ENCODE measurements around the gene PRR29. TPM values are rescaled to one million over a fixed set of nuclear protein-coding genes. Genes with fewer than 3 reads are reported as not detected.
A peak's percentile ranks its signal among the peaks of the same experiment; 100 is the strongest.
"Not testable (repeated sequence)": the region's sequence is repeated elsewhere in the genome, so short reads cannot be mapped to it uniquely, and the experiment has no call there.

The PRR29 gene
- polyA plus RNA-seq, 2 donors = 0.07 to 0.22 TPM

- no peak overlapping the region for H3K27ac ChIP-seq (ENCODE audit: low read depth in 2 of 2, low read length in 1 of 2)
- WGBS, 2 donors = 80 to 82% methylated on average over 5 of the region's 5 CpGs
- H3K4me1 ChIP-seq (ENCODE audit: control insufficient read depth in 2 of 2, insufficient read depth in 2 of 2, low read length in 1 of 2) = peaks cover 0 to 5% of the 10 kb centered on the region in 2 donors
- no peaks in the 10 kb centered on the region for H3K9me3 ChIP-seq (ENCODE audit: control insufficient read depth in 2 of 2, insufficient read depth in 1 of 2, low read depth in 1 of 2, low read length in 1 of 2)
- no peaks in the 10 kb centered on the region for H3K27me3 ChIP-seq (ENCODE audit: control insufficient read depth in 1 of 2, insufficient read depth in 2 of 2, low read length in 2 of 2)
- no peaks in the 10 kb centered on the region for H3K36me3 ChIP-seq (ENCODE audit: control insufficient read depth in 2 of 2, insufficient read depth in 2 of 2, low read length in 1 of 2)
- no peak overlapping the region for H3K4me3 ChIP-seq (ENCODE audit: low read depth in 1 of 2, low read length in 2 of 2)
Measured at GRCh38 chr17:64008346-64008745, 10.2 kb downstream of the PRR29 start.

- WGBS, 2 donors = 69 to 70% methylated on average over 4 of the region's 4 CpGs
- H3K27ac ChIP-seq (ENCODE audit: low read depth in 2 of 2, low read length in 1 of 2) = no peak overlapping the region
- peaks cover 0 to 5% of the 10 kb centered on the region in 2 donors for H3K4me1 ChIP-seq (ENCODE audit: control insufficient read depth in 2 of 2, insufficient read depth in 2 of 2, low read length in 1 of 2)
Measured at GRCh38 chr17:64008830-64009229, 10.7 kb downstream of the PRR29 start.

GRCh38 chr17:64009571-64010402 is 11.6 kb downstream of the PRR29 start:
- H3K27me3 ChIP-seq (ENCODE audit: control insufficient read depth in 1 of 2, insufficient read depth in 2 of 2, low read length in 2 of 2) = no peaks in the 10 kb centered on the region
- no peak overlapping the region for H3K4me3 ChIP-seq (ENCODE audit: low read depth in 1 of 2, low read length in 2 of 2)
- WGBS, 2 donors = 67 to 69% methylated on average over 8 of the region's 8 CpGs
- H3K27ac ChIP-seq (ENCODE audit: low read depth in 2 of 2, low read length in 1 of 2) = no peak overlapping the region
- peaks cover 0 to 5% of the 10 kb centered on the region in 2 donors for H3K4me1 ChIP-seq (ENCODE audit: control insufficient read depth in 2 of 2, insufficient read depth in 2 of 2, low read length in 1 of 2)
- no peaks in the 10 kb centered on the region for H3K36me3 ChIP-seq (ENCODE audit: control insufficient read depth in 2 of 2, insufficient read depth in 2 of 2, low read length in 1 of 2)
- no peaks in the 10 kb centered on the region for H3K9me3 ChIP-seq (ENCODE audit: control insufficient read depth in 2 of 2, insufficient read depth in 1 of 2, low read depth in 1 of 2, low read length in 1 of 2)

More at GRCh38 chr17:64008830-64009229, 10.7 kb downstream of the PRR29 start:
- H3K27me3 ChIP-seq (ENCODE audit: control insufficient read depth in 1 of 2, insufficient read depth in 2 of 2, low read length in 2 of 2) = no peaks in the 10 kb centered on the region
- H3K9me3 ChIP-seq (ENCODE audit: control insufficient read depth in 2 of 2, insufficient read depth in 1 of 2, low read depth in 1 of 2, low read length in 1 of 2) = no peaks in the 10 kb centered on the region
- no peaks in the 10 kb centered on the region for H3K36me3 ChIP-seq (ENCODE audit: control insufficient read depth in 2 of 2, insufficient read depth in 2 of 2, low read length in 1 of 2)
- no peak overlapping the region for H3K4me3 ChIP-seq (ENCODE audit: low read depth in 1 of 2, low read length in 2 of 2)

- Histone ChIP-seq H3K27me3 (ENCODE audit: control insufficient read depth in 1 of 2, insufficient read depth in 2 of 2, low read length in 2 of 2) (no peaks in the 10 kb centered on the region), H3K4me1 (ENCODE audit: control insufficient read depth in 2 of 2, insufficient read depth in 2 of 2, low read length in 1 of 2) (no peaks in the 10 kb centered on the region), H3K27ac (ENCODE audit: low read depth in 2 of 2, low read length in 1 of 2) (no peak overlapping the region), H3K36me3 (ENCODE audit: control insufficient read depth in 2 of 2, insufficient read depth in 2 of 2, low read length in 1 of 2) (no peaks in the 10 kb centered on the region), H3K4me3 (ENCODE audit: low read depth in 1 of 2, low read length in 2 of 2) (no peak overlapping the region), H3K9me3 (ENCODE audit: control insufficient read depth in 2 of 2, insufficient read depth in 1 of 2, low read depth in 1 of 2, low read length in 1 of 2) (no peaks in the 10 kb centered on the region)
- 93 to 95% methylated on average over 6 of the region's 6 CpGs for WGBS, 2 donors
Measured at GRCh38 chr17:64015447-64015846, 17.3 kb downstream of the PRR29 start.

- H3K36me3 ChIP-seq (ENCODE audit: control insufficient read depth in 2 of 2, insufficient read depth in 2 of 2, low read length in 1 of 2) = no peaks in the 10 kb centered on the region
- no peaks in the 10 kb centered on the region for H3K4me1 ChIP-seq (ENCODE audit: control insufficient read depth in 2 of 2, insufficient read depth in 2 of 2, low read length in 1 of 2)
- H3K27me3 ChIP-seq (ENCODE audit: control insufficient read depth in 1 of 2, insufficient read depth in 2 of 2, low read length in 2 of 2) = no peaks in the 10 kb centered on the region
- 58 to 61% methylated on average over 5 of the region's 5 CpGs for WGBS, 2 donors
- H3K4me3 ChIP-seq (ENCODE audit: low read depth in 1 of 2, low read length in 2 of 2) = no peak overlapping the region
- H3K27ac ChIP-seq (ENCODE audit: low read depth in 2 of 2, low read length in 1 of 2) = peak overlapping the region in 1 of 2 donors; percentile 17
- H3K9me3 ChIP-seq (ENCODE audit: control insufficient read depth in 2 of 2, insufficient read depth in 1 of 2, low read depth in 1 of 2, low read length in 1 of 2) = no peaks in the 10 kb centered on the region
Measured at GRCh38 chr17:64016231-64016784, 18.2 kb downstream of the PRR29 start.

GRCh38 chr17:64016974-64017373 is 18.8 kb downstream of the PRR29 start:
- H3K27ac ChIP-seq (ENCODE audit: low read depth in 2 of 2, low read length in 1 of 2) = no peak overlapping the region
- H3K9me3 ChIP-seq (ENCODE audit: control insufficient read depth in 2 of 2, insufficient read depth in 1 of 2, low read depth in 1 of 2, low read length in 1 of 2) = no peaks in the 10 kb centered on the region
- H3K27me3 ChIP-seq (ENCODE audit: control insufficient read depth in 1 of 2, insufficient read depth in 2 of 2, low read length in 2 of 2) = no peaks in the 10 kb centered on the region
- 77 to 82% methylated on average over 3 of the region's 3 CpGs for WGBS, 2 donors
- H3K36me3 ChIP-seq (ENCODE audit: control insufficient read depth in 2 of 2, insufficient read depth in 2 of 2, low read length in 1 of 2) = no peaks in the 10 kb centered on the region
- H3K4me3 ChIP-seq (ENCODE audit: low read depth in 1 of 2, low read length in 2 of 2) = no peak overlapping the region
- no peaks in the 10 kb centered on the region for H3K4me1 ChIP-seq (ENCODE audit: control insufficient read depth in 2 of 2, insufficient read depth in 2 of 2, low read length in 1 of 2)

GRCh38 chr17:64017381-64017980 is 19.3 kb downstream of the PRR29 start:
- no peak overlapping the region for H3K4me3 ChIP-seq (ENCODE audit: low read depth in 1 of 2, low read length in 2 of 2)
- H3K4me1 ChIP-seq (ENCODE audit: control insufficient read depth in 2 of 2, insufficient read depth in 2 of 2, low read length in 1 of 2) = no peaks in the 10 kb centered on the region
- H3K27me3 ChIP-seq (ENCODE audit: control insufficient read depth in 1 of 2, insufficient read depth in 2 of 2, low read length in 2 of 2) = no peaks in the 10 kb centered on the region
- no peak overlapping the region for H3K27ac ChIP-seq (ENCODE audit: low read depth in 2 of 2, low read length in 1 of 2)
- WGBS, 2 donors = 72 to 75% methylated on average over 2 of the region's 2 CpGs
- no peaks in the 10 kb centered on the region for H3K9me3 ChIP-seq (ENCODE audit: control insufficient read depth in 2 of 2, insufficient read depth in 1 of 2, low read depth in 1 of 2, low read length in 1 of 2)
- H3K36me3 ChIP-seq (ENCODE audit: control insufficient read depth in 2 of 2, insufficient read depth in 2 of 2, low read length in 1 of 2) = no peaks in the 10 kb centered on the region

GRCh38 chr17:64019551-64019961 is 21.4 kb downstream of the PRR29 start:
- not testable (repeated sequence) for H3K4me3 ChIP-seq (ENCODE audit: low read depth in 1 of 2, low read length in 2 of 2); H3K36me3 ChIP-seq (ENCODE audit: control insufficient read depth in 2 of 2, insufficient read depth in 2 of 2, low read length in 1 of 2); H3K4me1 ChIP-seq (ENCODE audit: control insufficient read depth in 2 of 2, insufficient read depth in 2 of 2, low read length in 1 of 2); H3K9me3 ChIP-seq (ENCODE audit: control insufficient read depth in 2 of 2, insufficient read depth in 1 of 2, low read depth in 1 of 2, low read length in 1 of 2); H3K27me3 ChIP-seq (ENCODE audit: control insufficient read depth in 1 of 2, insufficient read depth in 2 of 2, low read length in 2 of 2)
- H3K27ac ChIP-seq (ENCODE audit: low read depth in 2 of 2, low read length in 1 of 2) = peak overlapping the region in 1 of 2 donors; percentile 69
- WGBS, 2 donors = 74 to 77% methylated on average over 9 of the region's 9 CpGs

- Histone ChIP-seq H3K36me3 (ENCODE audit: control insufficient read depth in 2 of 2, insufficient read depth in 2 of 2, low read length in 1 of 2) (no peaks in the 10 kb centered on the region), H3K27me3 (ENCODE audit: control insufficient read depth in 1 of 2, insufficient read depth in 2 of 2, low read length in 2 of 2) (no peaks in the 10 kb centered on the region), H3K9me3 (ENCODE audit: control insufficient read depth in 2 of 2, insufficient read depth in 1 of 2, low read depth in 1 of 2, low read length in 1 of 2) (no peaks in the 10 kb centered on the region), H3K4me1 (ENCODE audit: control insufficient read depth in 2 of 2, insufficient read depth in 2 of 2, low read length in 1 of 2) (no peaks in the 10 kb centered on the region), H3K4me3 (ENCODE audit: low read depth in 1 of 2, low read length in 2 of 2) (peak within 1 kb of the TSS; percentile 8 to 37), H3K27ac (ENCODE audit: low read depth in 2 of 2, low read length in 1 of 2) (peak within 1 kb of the TSS; percentile 69 to 70)
- WGBS, 2 donors = 17 to 20% methylated on average over 23 of the region's 23 CpGs
Measured at GRCh38 chr17:64020056-64020766, 22.1 kb downstream of the PRR29 start, which contains the start of gene ICAM2. Gene ICAM2, minus strand, starts transcription at chr17:64020633. Its CDS starts 13,942 bp downstream, at chr17:64006691.

Measured in esophagus (tissue), 2 donors.